HCT116 (cell line): ENCODE data around the gene HPCAL1. TPM values are rescaled to one million over a fixed set of nuclear protein-coding genes. Genes with fewer than 3 reads are reported as not detected.

ENCODE experiments used
- ATAC-seq: fragments of 200-7000 bp; cut with Tn5 transposase; 2 replicates; pipeline ENCODE4 v1.9.1; 2020; ENCODE audit warnings: mild to moderate bottlenecking, moderate library complexity
- BruUV-seq: library from RNA; stranded (reverse); fragments of 400-500 nt; replicated peaks from 2 replicates; lab custom pipeline; 2021; lab: Mats Ljungman, UMichigan
- CTCF ChIA-PET: fragments of 300-600 bp; sonication (Branson Sonifier 250); formaldehyde crosslinking; loops from one replicate; lab custom pipeline; 2021; ENCODE audit warnings: antibody characterized with exemption; lab: Charles Lee
- POLR2A ChIA-PET: fragments of 300-600, 350-600 bp; sonication (Branson Sonifier 250); formaldehyde crosslinking; loops from one replicate; lab custom pipeline; 2021; ENCODE audit warnings: antibody characterized with exemption; lab: Charles Lee
- RAD21 ChIA-PET, 2 experiments: fragments of 300-600 bp; sonication (Branson Sonifier 250); formaldehyde crosslinking; loops; one replicate each; lab custom pipeline; 2023; ENCODE audit warnings: low total read pairs in 2 of 2; ENCODE audit not compliant: uncharacterized antibody in 2 of 2, unreplicated experiment in 2 of 2, low non-redundant PET in 1 of 2; lab: Charles Lee
- DNase-seq: peaks from one replicate; pipeline ENCODE4 v3.0.0-alpha.2; 2010; ENCODE audit warnings: low read depth, low spot score
- H2AFZ ChIP-seq: fragments of 200-600 bp; shearing (Covaris generic), sonication (generic); 2 replicates; pipeline ENCODE4 v1.6.1; 2017; ENCODE audit warnings: low read depth, mixed run types, mixed read lengths, antibody characterized with exemption, low read length; ENCODE audit not compliant: poor library complexity, severe bottlenecking
- H3K27ac ChIP-seq: 2 replicates; pipeline ENCODE4 v1.5.1; 2012; ENCODE audit warnings: low read depth, low read length
- H3K27me3 ChIP-seq: fragments of 200-600 bp; sonication (generic); 2 replicates; pipeline ENCODE4 v1.6.1; 2016; ENCODE audit warnings: mixed run types, low read length, mixed read lengths; ENCODE audit not compliant: insufficient read depth
- H3K36me3 ChIP-seq, 2 experiments: fragments of 200-500 bp in 1 of 2; fragments of 200-600 bp in 1 of 2; sonication (Bioruptor generic) in 1 of 2; sonication (generic) in 1 of 2; 2 replicates each; pipeline versions ENCODE4 v1.5.1 to v1.6.1; 2014 to 2016; ENCODE audit warnings: low read length in 2 of 2, inconsistent platforms in 1 of 2, mixed read lengths in 1 of 2, mixed run types in 1 of 2; ENCODE audit not compliant: insufficient read depth in 2 of 2, control insufficient read depth in 1 of 2
- H3K4me1 ChIP-seq, 2 experiments: fragments of 200-600 bp in 1 of 2; sonication (generic) in 1 of 2; 2 replicates each; pipeline versions ENCODE4 v1.5.1 to v1.6.1; 2012 to 2017; ENCODE audit warnings: low read length in 2 of 2, inconsistent platforms in 1 of 2, mild to moderate bottlenecking in 1 of 2, mixed read lengths in 1 of 2, mixed run types in 1 of 2, moderate library complexity in 1 of 2; ENCODE audit not compliant: insufficient read depth in 2 of 2, control insufficient read depth in 1 of 2
- H3K4me2 ChIP-seq: fragments of 200-600 bp; sonication (generic); 2 replicates; pipeline ENCODE4 v1.6.1; 2017; ENCODE audit warnings: mixed run types, low read length, mixed read lengths
- H3K4me3 ChIP-seq, 2 experiments: fragments of 200-600 bp in 1 of 2; sonication (generic) in 1 of 2; replicated peaks in 1 of 2; 2 replicates each; pipeline ENCODE4 v1.5.1; 2011 to 2016; ENCODE audit warnings: low read length in 2 of 2, control low read depth in 1 of 2, low read depth in 1 of 2, mild to moderate bottlenecking in 1 of 2, mixed read lengths in 1 of 2, mixed run types in 1 of 2
- H3K79me2 ChIP-seq: fragments of 200-600 bp; sonication (generic); 2 replicates; pipeline ENCODE4 v1.6.1; 2017; ENCODE audit warnings: mild to moderate bottlenecking, mixed run types, low read length, moderate library complexity, mixed read lengths; ENCODE audit not compliant: insufficient read depth
- H3K9ac ChIP-seq: fragments of 200-600 bp; sonication (generic); 2 replicates; pipeline ENCODE4 v1.6.1; 2016; ENCODE audit warnings: low read length, mixed read lengths
- H3K9me2 ChIP-seq: fragments of 200-600 bp; sonication (generic), shearing (Covaris generic); 2 replicates; pipeline ENCODE4 v1.6.1; 2017; ENCODE audit warnings: mixed run types, mild to moderate bottlenecking, moderate library complexity; ENCODE audit not compliant: insufficient read depth
- H3K9me3 ChIP-seq, 2 experiments: fragments of 200-500 bp in 1 of 2; fragments of 200-600 bp in 1 of 2; sonication (Bioruptor generic) in 1 of 2; sonication (generic) in 1 of 2; 2 replicates each; pipeline ENCODE4 v1.6.1; 2014 to 2017; ENCODE audit warnings: low read length in 2 of 2, mixed read lengths in 2 of 2, inconsistent platforms in 1 of 2, low read depth in 1 of 2, mild to moderate bottlenecking in 1 of 2, mixed run types in 1 of 2, moderate library complexity in 1 of 2; ENCODE audit not compliant: control insufficient read depth in 1 of 2, insufficient read depth in 1 of 2
- H4K20me1 ChIP-seq: fragments of 200-600 bp; sonication (generic), shearing (Covaris generic); 2 replicates; pipeline ENCODE4 v1.6.1; 2017; ENCODE audit warnings: mixed run types, mild to moderate bottlenecking, moderate library complexity; ENCODE audit not compliant: insufficient read depth
- ATF3 ChIP-seq: IDR thresholded peaks from 2 replicates; pipeline ENCODE4 v1.6.1; 2012
- CBX3 ChIP-seq: IDR thresholded peaks from 2 replicates; pipeline ENCODE4 v1.6.1; 2012; ENCODE audit warnings: low read depth
- CEBPB ChIP-seq: IDR thresholded peaks from 2 replicates; pipeline ENCODE4 v1.6.1; 2012; ENCODE audit warnings: low read depth
- EGR1 ChIP-seq: IDR thresholded peaks from 2 replicates; pipeline ENCODE4 v1.6.1; 2012; ENCODE audit warnings: low read depth
- ELF1 ChIP-seq: IDR thresholded peaks from 2 replicates; pipeline ENCODE4 v1.6.1; 2012; ENCODE audit warnings: low read depth, borderline replicate concordance
- EZH2 ChIP-seq: fragments of 200-600 bp; sonication (generic); IDR thresholded peaks from 2 replicates; pipeline ENCODE4 v1.6.1; 2017; ENCODE audit warnings: antibody characterized with exemption, mixed run types
- FOSL1 ChIP-seq: IDR thresholded peaks from 2 replicates; pipeline ENCODE4 v1.6.1; 2012; ENCODE audit warnings: low read depth
- JUND ChIP-seq: IDR thresholded peaks from 2 replicates; pipeline ENCODE4 v1.6.1; 2012
- POLR2AphosphoS5 ChIP-seq: IDR thresholded peaks from 2 replicates; pipeline ENCODE4 v1.6.1; 2011; ENCODE audit warnings: mild to moderate bottlenecking, low read depth, low read length, moderate library complexity
- RAD21 ChIP-seq: IDR thresholded peaks from 2 replicates; pipeline ENCODE4 v1.6.1; 2012; ENCODE audit warnings: low read depth, mild to moderate bottlenecking
- REST ChIP-seq: IDR thresholded peaks from 2 replicates; pipeline ENCODE4 v1.6.1; 2012; ENCODE audit warnings: low read depth
- SIN3A ChIP-seq: IDR thresholded peaks from 2 replicates; pipeline ENCODE4 v1.6.1; 2012; ENCODE audit warnings: low read depth
- SRF ChIP-seq: IDR thresholded peaks from 2 replicates; pipeline ENCODE4 v1.6.1; 2012; ENCODE audit warnings: low read depth
- TCF7L2 ChIP-seq: IDR thresholded peaks from 2 replicates; pipeline ENCODE4 v1.7.0; 2011; ENCODE audit warnings: borderline replicate concordance, inconsistent platforms; ENCODE audit not compliant: insufficient read depth, insufficient read length; ENCODE audit errors: extremely low read depth
- YY1 ChIP-seq: IDR thresholded peaks from 2 replicates; pipeline ENCODE4 v1.6.1; 2011; ENCODE audit warnings: low read length, low read depth, moderate library complexity, mild to moderate bottlenecking; ENCODE audit not compliant: insufficient replicate concordance; ENCODE audit errors: extremely low read depth
- ZBTB33 ChIP-seq: IDR thresholded peaks from 2 replicates; pipeline ENCODE4 v1.6.1; 2011; ENCODE audit warnings: mild to moderate bottlenecking, low read length, moderate library complexity; ENCODE audit not compliant: insufficient replicate concordance; ENCODE audit errors: extremely low read depth
- ZFX ChIP-seq: fragments of 450-650 bp; IDR thresholded peaks from 2 replicates; pipeline ENCODE4 v1.6.1; 2017
- ZNF274 ChIP-seq: fragments of 200-500 bp; sonication (Bioruptor generic); IDR thresholded peaks from 2 replicates; pipeline ENCODE4 v1.6.1; 2014; ENCODE audit warnings: mild to moderate bottlenecking, low read depth, low read length, inconsistent platforms
- intact Hi-C: fragments of 100-400 bp; cut with micrococcal nuclease; formaldehyde crosslinking; loops from 2 replicates; pipeline ENCODE4 v1.10.0; 2022
- total RNA-seq: library from RNA; stranded (reverse); gene quantifications from one replicate; pipeline ENCODE4 v1.2.1, GENCODE V29; 2021; ENCODE audit not compliant: unreplicated experiment
- TF ChIP-seq, protein P1 (sequence below), 3 experiments: fragments of 200-600 bp in 1 of 3; sonication (generic) in 1 of 3; IDR thresholded peaks in 2 of 3; conservative IDR thresholded peaks in 1 of 3; 2 replicates each; pipeline ENCODE4 v1.5.1; 2012 to 2017; ENCODE audit warnings: low read depth in 2 of 3, low read length in 2 of 3, antibody characterized with exemption in 1 of 3, borderline replicate concordance in 1 of 3, control low read depth in 1 of 3, mild to moderate bottlenecking in 1 of 3, mixed read lengths in 1 of 3, mixed run types in 1 of 3, moderate library complexity in 1 of 3; ENCODE audit not compliant: insufficient read depth in 1 of 3

Gene HPCAL1
- total RNA-seq, 1 experiment from 2014 or later: 111 TPM

DNA sequence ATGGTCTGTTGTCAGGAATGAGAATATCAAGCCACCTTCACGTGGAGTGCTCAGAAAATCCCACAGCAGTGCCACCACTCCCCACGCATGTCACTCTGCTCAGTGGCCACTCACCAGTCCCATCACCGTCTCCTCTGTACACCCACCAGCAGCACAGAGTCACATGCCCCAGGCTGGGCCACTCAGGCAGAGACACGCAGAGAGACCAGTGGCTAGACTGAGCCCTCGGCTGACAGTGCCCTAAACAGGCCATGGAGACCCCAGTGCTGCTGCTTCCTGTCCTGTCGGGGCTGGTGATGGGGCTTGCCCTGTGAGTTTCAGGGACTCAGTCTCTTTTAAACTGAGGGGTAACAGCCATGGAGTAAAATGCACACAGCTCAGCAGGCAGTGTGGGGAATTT is 119.5 kb downstream of the HPCAL1 start:
- H2AFZ ChIP-seq: no peak overlapping the region
- no peaks in the 10 kb centered on the region for H3K27me3 ChIP-seq
- 0 out of 2 replicates have a peak, but pooled peaks cover 7% of the 10 kb centered on the region for H3K79me2 ChIP-seq
- TF ChIP-seq CBX3 (no peak), CEBPB (no peak), POLR2AphosphoS5 (no peak), SIN3A (no peak), TCF7L2 (no peak), YY1 (no peak), EZH2 (no peak), SRF (no peak), ELF1 (no peak), EGR1 (no peak), ZFX (no peak), ZNF274 (no peak), JUND (no peak), ATF3 (no peak), REST (no peak), FOSL1 (no peak), ZBTB33 (no peak), RAD21 (no peak)
- TF ChIP-seq, protein P1, sequence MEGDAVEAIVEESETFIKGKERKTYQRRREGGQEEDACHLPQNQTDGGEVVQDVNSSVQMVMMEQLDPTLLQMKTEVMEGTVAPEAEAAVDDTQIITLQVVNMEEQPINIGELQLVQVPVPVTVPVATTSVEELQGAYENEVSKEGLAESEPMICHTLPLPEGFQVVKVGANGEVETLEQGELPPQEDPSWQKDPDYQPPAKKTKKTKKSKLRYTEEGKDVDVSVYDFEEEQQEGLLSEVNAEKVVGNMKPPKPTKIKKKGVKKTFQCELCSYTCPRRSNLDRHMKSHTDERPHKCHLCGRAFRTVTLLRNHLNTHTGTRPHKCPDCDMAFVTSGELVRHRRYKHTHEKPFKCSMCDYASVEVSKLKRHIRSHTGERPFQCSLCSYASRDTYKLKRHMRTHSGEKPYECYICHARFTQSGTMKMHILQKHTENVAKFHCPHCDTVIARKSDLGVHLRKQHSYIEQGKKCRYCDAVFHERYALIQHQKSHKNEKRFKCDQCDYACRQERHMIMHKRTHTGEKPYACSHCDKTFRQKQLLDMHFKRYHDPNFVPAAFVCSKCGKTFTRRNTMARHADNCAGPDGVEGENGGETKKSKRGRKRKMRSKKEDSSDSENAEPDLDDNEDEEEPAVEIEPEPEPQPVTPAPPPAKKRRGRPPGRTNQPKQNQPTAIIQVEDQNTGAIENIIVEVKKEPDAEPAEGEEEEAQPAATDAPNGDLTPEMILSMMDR (IDR thresholded peaks at IDR 0.05 in 2 of 3, conservative IDR thresholded peaks at IDR 0.05 in 1 of 3; ENCODE audit: borderline replicate concordance in 1 of 3, insufficient read depth in 1 of 3, low read depth in 2 of 3, low read length in 2 of 3): no peak
- H3K4me2 ChIP-seq: no peak overlapping the region
- CTCF ChIA-PET: no interaction called here
- peaks cover 2 to 17% of the 10 kb centered on the region in 2 experiments; a peak in 2 of 4 replicates for H3K36me3 ChIP-seq
- no TSS peak for BruUV-seq
- no peak overlapping the region for H3K4me3 ChIP-seq
- ATAC-seq (no peak), DNase-seq (no peak)
- H3K9me3 ChIP-seq: no peaks in the 10 kb centered on the region
- intact Hi-C loops: no loop called here
- RAD21 ChIA-PET: no interaction called here
- no peaks in the 10 kb centered on the region for H3K9me2 ChIP-seq
- peaks cover 5 to 7% of the 10 kb centered on the region in 2 experiments; a peak in 3 of 4 replicates for H3K4me1 ChIP-seq
- POLR2A ChIA-PET: no interaction called here
- no peak overlapping the region for H3K27ac ChIP-seq
- no peak overlapping the region for H3K9ac ChIP-seq
- no peaks in the 10 kb centered on the region for H4K20me1 ChIP-seq
